GM19395 (cell line): ENCODE data around the gene ERBB3.
"Not testable (repeated sequence)": the region's sequence is repeated elsewhere in the genome, so short reads cannot be mapped to it uniquely, and the experiment has no call there.

ENCODE experiments used
- ATAC-seq: cut with Tn5 transposase; IDR thresholded peaks from one replicate; pipeline ENCODE4 v1.9.1; 2021; ENCODE audit warnings: mild to moderate bottlenecking, moderate library complexity; ENCODE audit not compliant: unreplicated experiment

The ERBB3 gene

GRCh38 chr12:56079723-56080555, at the start of gene ERBB3:
ERBB3 (plus strand) TSS chr12:56080165; CDS start chr12:56080301, 136 bp downstream.
- peak; percentile 34 for ATAC-seq

GRCh38 chr12:56031987-56032386, 48.0 kb upstream of the ERBB3 start:
- ATAC-seq = no peak

GRCh38 chr12:56034586-56035332, 45.2 kb upstream of the ERBB3 start:
- ATAC-seq = no peak

- ATAC-seq = no peak
These were observed 42.8 kb upstream of the ERBB3 start for GRCh38 chr12:56037161-56037560.

- no peak for ATAC-seq
These were observed 41.8 kb upstream of the ERBB3 start for GRCh38 chr12:56038022-56038655.

GRCh38 chr12:56040151-56040550, 39.8 kb upstream of the ERBB3 start:
- no peak for ATAC-seq

- ATAC-seq = no peak
These were observed 38.9 kb upstream of the ERBB3 start for GRCh38 chr12:56040963-56041551.

- peak; percentile 94 for ATAC-seq
These were observed 38.2 kb upstream of the ERBB3 start, which contains the start of gene RPS26 for GRCh38 chr12:56041552-56042429. RPS26 (plus strand) TSS chr12:56041918; CDS start chr12:56042167, 249 bp downstream.

- ATAC-seq = not testable (repeated sequence)
These were observed 37.5 kb upstream of the ERBB3 start for GRCh38 chr12:56042430-56042813.

- no peak for ATAC-seq
These were observed 37.1 kb upstream of the ERBB3 start for GRCh38 chr12:56042843-56043242.

GRCh38 chr12:56046027-56046780, 33.8 kb upstream of the ERBB3 start:
- ATAC-seq = no peak

GRCh38 chr12:56053407-56053893, 26.5 kb upstream of the ERBB3 start:
- ATAC-seq = no peak

- ATAC-seq = not testable (repeated sequence)
These were observed 20.0 kb upstream of the ERBB3 start for GRCh38 chr12:56059964-56060363.

- ATAC-seq = no peak
These were observed 18.0 kb upstream of the ERBB3 start for GRCh38 chr12:56061982-56062381.

- ATAC-seq = no peak
These were observed 17.0 kb upstream of the ERBB3 start for GRCh38 chr12:56062996-56063395.

- no peak for ATAC-seq
These were observed 8.3 kb upstream of the ERBB3 start for GRCh38 chr12:56071648-56072047.

- ATAC-seq = no peak
These were observed 5.6 kb upstream of the ERBB3 start for GRCh38 chr12:56074396-56074795.

- not testable (repeated sequence) for ATAC-seq
These were observed 2.0 kb upstream of the ERBB3 start for GRCh38 chr12:56077966-56078365.

- no peak for ATAC-seq
These were observed 1.5 kb upstream of the ERBB3 start for GRCh38 chr12:56078427-56078826.
